Fibroblast of lung (primary cell): ENCODE results near the gene AANAT. TPM values are rescaled to one million over a fixed set of nuclear protein-coding genes. Genes with fewer than 3 reads are reported as not detected.

ENCODE experiments used
- DNase-seq, 2 donors: peaks; one replicate each; pipeline versions ENCODE4 v3.0.0 to v3.0.0-alpha.2; 2010; ENCODE audit warnings: low read depth in 2 of 2
- H2AFZ ChIP-seq: 2 replicates; pipeline ENCODE4 v1.5.1; 2012; ENCODE audit warnings: low read length, control low read depth, inconsistent platforms
- H3K27ac ChIP-seq: 2 replicates; pipeline ENCODE4 v1.5.1; 2011; ENCODE audit warnings: low read length, control low read depth; ENCODE audit not compliant: insufficient read depth
- H3K27me3 ChIP-seq: 2 replicates; pipeline ENCODE4 v1.5.1; 2011; ENCODE audit warnings: mild to moderate bottlenecking, low read length; ENCODE audit not compliant: control insufficient read depth, insufficient read depth
- H3K36me3 ChIP-seq: 2 replicates; pipeline ENCODE4 v1.5.1; 2011; ENCODE audit warnings: low read length; ENCODE audit not compliant: control insufficient read depth, insufficient read depth
- H3K4me1 ChIP-seq: 2 replicates; pipeline ENCODE4 v1.5.1; 2011; ENCODE audit warnings: low read length; ENCODE audit not compliant: control insufficient read depth, insufficient read depth; ENCODE audit errors: extremely low read depth
- H3K4me2 ChIP-seq: 2 replicates; pipeline ENCODE4 v1.5.1; 2011; ENCODE audit warnings: low read length, control low read depth; ENCODE audit not compliant: insufficient read depth; ENCODE audit errors: extremely low read depth
- H3K4me3 ChIP-seq, 4 experiments: fragments of 200-600 bp in 1 of 4; sonication (generic) in 1 of 4; replicated peaks in 1 of 4; 2 replicates each; pipeline ENCODE4 v1.5.1; 2011 to 2016; ENCODE audit warnings: low read length in 4 of 4, low read depth in 3 of 4, mild to moderate bottlenecking in 3 of 4, control low read depth in 2 of 4, inconsistent platforms in 1 of 4, mixed read lengths in 1 of 4; ENCODE audit not compliant: insufficient read depth in 1 of 4; ENCODE audit errors: control extremely low read depth in 1 of 4
- H3K79me2 ChIP-seq: 2 replicates; pipeline ENCODE4 v1.5.1; 2012; ENCODE audit warnings: mild to moderate bottlenecking, low read length, inconsistent platforms; ENCODE audit not compliant: control insufficient read depth, insufficient read depth
- H3K9ac ChIP-seq: 2 replicates; pipeline ENCODE4 v1.5.1; 2011; ENCODE audit warnings: mild to moderate bottlenecking, low read length, control low read depth; ENCODE audit not compliant: insufficient read depth
- H3K9me3 ChIP-seq: 2 replicates; pipeline ENCODE4 v1.5.1; 2012; ENCODE audit warnings: low read depth, low read length; ENCODE audit not compliant: control insufficient read depth, insufficient read depth
- H4K20me1 ChIP-seq: 2 replicates; pipeline ENCODE4 v1.5.1; 2011; ENCODE audit warnings: low read length; ENCODE audit not compliant: control insufficient read depth, insufficient read depth; ENCODE audit errors: extremely low read depth
- CTCF ChIP-seq, 2 donors: IDR thresholded peaks in 1 of 2; conservative IDR thresholded peaks in 1 of 2; 1 replicate in 1 of 2; 2 replicates in 1 of 2; pipeline ENCODE4 v1.5.1; 2011 to 2012; ENCODE audit warnings: low read length in 2 of 2, control low read depth in 1 of 2, inconsistent platforms in 1 of 2, low read depth in 1 of 2, mild to moderate bottlenecking in 1 of 2
- EZH2 ChIP-seq: IDR thresholded peaks from 2 replicates; pipeline ENCODE4 v1.5.1; 2012; ENCODE audit warnings: low read length, control low read depth, mild to moderate bottlenecking; ENCODE audit errors: missing control alignments
- polyA plus RNA-seq, 2 donors: library from polyadenylated mRNA; depleted of rRNA in 1 of 2; stranded (reverse) in 1 of 2; unstranded in 1 of 2; fragments of >200 nt; gene quantifications; 2 replicates each; pipeline ENCODE4 v1.2.1, GENCODE V29; 2011 to 2012; ENCODE audit warnings: missing spikeins in 1 of 2
- total RNA-seq: library from RNA; depleted of rRNA; stranded (reverse); fragments of >200 nt; gene quantifications from 2 replicates; pipeline ENCODE4 v1.2.1, GENCODE V29; 2014

The AANAT gene
- total and polyA plus RNA-seq, 2 donors (not counting 1 experiment from before 2014, with no cell fraction given), result not detected

GRCh38 chr17:76440751-76441362 is 26.5 kb upstream of the AANAT start:
- no peak for DNase-seq
- Histone ChIP-seq H3K79me2 (peaks cover 36% of the 10 kb centered on the region), H2AFZ (no peak overlapping the region), H3K36me3 (no peaks in the 10 kb centered on the region), H3K4me3 (no peak overlapping the region), H3K9me3 (no peaks in the 10 kb centered on the region), H3K9ac (no peak overlapping the region), H3K27ac (no peak overlapping the region), H3K4me1 (peaks cover 12% of the 10 kb centered on the region), H4K20me1 (no peaks in the 10 kb centered on the region), H3K4me2 (no peak overlapping the region), H3K27me3 (no peaks in the 10 kb centered on the region)
- TF ChIP-seq CTCF (conservative IDR thresholded peaks at IDR 0.05 in 1 of 2, IDR thresholded peaks at IDR 0.05 in 1 of 2; ENCODE audit: low read depth in 1 of 2, low read length in 2 of 2) (no peak), EZH2 (no peak)

DNA sequence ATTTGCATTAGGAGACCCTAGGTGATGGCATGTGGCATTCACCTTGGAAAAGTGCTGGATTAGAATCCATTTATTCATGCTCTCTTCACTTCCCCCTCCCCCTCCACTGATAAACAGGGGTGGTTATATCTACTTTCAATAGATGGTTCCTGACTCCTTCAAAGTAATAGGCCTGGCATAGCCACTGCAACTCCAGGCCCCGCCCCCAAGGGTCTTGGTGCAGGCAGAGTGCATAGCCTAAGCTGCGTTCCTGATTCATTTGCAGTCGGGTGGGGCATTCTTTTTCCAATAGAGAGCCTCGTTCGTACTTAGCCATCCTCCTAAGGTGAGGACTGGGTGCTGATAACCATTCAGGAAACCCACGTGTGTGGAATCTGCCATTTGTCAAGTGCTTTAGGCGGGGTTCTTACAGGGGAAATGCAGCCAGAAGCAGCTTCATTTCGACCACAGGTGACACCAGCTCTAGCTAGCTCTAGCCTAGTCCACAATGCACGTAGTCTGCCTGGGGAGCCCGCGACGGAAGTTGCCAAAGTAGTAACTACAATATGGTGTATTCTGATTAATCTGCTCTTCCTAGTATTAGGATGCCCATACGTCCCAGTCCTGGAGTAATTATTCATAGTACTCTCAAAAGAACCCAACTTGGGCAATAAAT is 25.6 kb upstream of the AANAT start:
- Histone ChIP-seq H3K27ac (no peak overlapping the region), H3K4me1 (peaks cover 17% of the 10 kb centered on the region), H3K79me2 (peaks cover 39% of the 10 kb centered on the region), H3K36me3 (no peaks in the 10 kb centered on the region), H3K27me3 (no peaks in the 10 kb centered on the region), H3K4me3 (no peak overlapping the region), H2AFZ (no peak overlapping the region), H3K4me2 (no peak overlapping the region), H3K9ac (no peak overlapping the region), H4K20me1 (no peaks in the 10 kb centered on the region), H3K9me3 (no peaks in the 10 kb centered on the region)
- DNase-seq, result no peak
- TF ChIP-seq CTCF (conservative IDR thresholded peaks at IDR 0.05 in 1 of 2, IDR thresholded peaks at IDR 0.05 in 1 of 2; ENCODE audit: low read depth in 1 of 2, low read length in 2 of 2) (no peak), EZH2 (no peak)

DNA sequence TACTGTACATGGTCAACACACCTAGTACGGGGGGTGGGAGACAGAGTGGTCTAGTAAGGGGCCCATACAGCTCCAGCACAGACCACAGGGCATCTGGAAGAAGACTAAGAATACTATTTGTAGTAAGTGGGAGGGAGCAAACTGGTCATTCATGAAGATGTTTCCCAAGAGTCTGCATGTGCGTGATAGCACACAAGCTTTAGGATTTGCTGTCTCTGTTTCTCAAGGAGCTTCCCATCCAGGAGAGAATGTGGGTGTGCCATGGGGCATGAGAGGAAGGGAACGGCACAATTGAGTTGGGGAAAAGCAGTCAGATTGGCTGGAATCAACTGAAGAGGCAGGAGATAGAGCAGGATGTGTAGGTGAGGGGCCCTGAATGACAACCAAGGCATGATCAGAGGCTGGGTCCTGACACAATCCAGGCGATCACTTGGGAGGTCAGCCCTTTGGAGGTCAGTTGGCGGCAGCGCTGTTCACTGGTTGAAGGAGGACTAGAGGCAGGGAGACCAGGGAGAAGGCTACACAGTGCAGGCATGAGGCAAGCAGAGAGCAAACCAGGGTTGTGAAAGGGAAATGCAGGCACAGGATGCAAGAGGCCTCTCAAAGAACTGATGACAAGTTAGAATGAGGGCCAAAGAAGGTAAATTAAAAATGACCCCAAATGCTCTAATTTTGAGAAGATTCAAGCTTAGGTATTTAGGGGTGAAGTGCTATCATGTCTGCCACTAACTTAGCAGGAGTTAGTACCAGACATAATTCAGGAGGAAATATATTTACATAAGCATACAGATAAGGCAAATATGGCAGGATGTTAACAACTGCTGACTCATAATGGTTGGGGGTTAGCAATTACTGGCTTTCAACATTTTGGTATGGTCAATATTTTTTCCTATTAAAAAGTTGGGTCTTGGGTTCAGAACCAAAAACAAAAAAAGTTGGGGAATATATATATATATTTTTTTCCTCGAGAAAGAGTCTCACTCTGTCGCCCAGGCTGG is 24.8 kb upstream of the AANAT start:
- Histone ChIP-seq H3K9me3 (no peaks in the 10 kb centered on the region), H3K27ac (no peak overlapping the region)

More for the DNA sequence above, 24.8 kb upstream of the AANAT start:
- Histone ChIP-seq H3K79me2 (peaks cover 39% of the 10 kb centered on the region), H3K9ac (no peak overlapping the region), H3K4me3 (no peak overlapping the region), H3K4me1 (peaks cover 25% of the 10 kb centered on the region), H3K36me3 (no peaks in the 10 kb centered on the region), H2AFZ (no peak overlapping the region), H3K27me3 (no peaks in the 10 kb centered on the region), H4K20me1 (no peaks in the 10 kb centered on the region), H3K4me2 (no peak overlapping the region)
- TF ChIP-seq CTCF (conservative IDR thresholded peaks at IDR 0.05 in 1 of 2, IDR thresholded peaks at IDR 0.05 in 1 of 2; ENCODE audit: low read depth in 1 of 2, low read length in 2 of 2) (no peak), EZH2 (no peak)
- peak in 1 of 2 donors; percentile 36 for DNase-seq
